Breast epithelium (tissue), 4 donors: ENCODE measurements around the gene GLRX. TPM values are rescaled to one million over a fixed set of nuclear protein-coding genes. Genes with fewer than 3 reads are reported as not detected.

Source experiments
- DNase-seq, 2 donors: peaks; one replicate each; pipeline ENCODE4 v3.0.0-alpha.2; 2019; ENCODE audit warnings: low spot score in 2 of 2
- H3K27ac ChIP-seq, 2 donors: fragments of 200-600 bp; sonication (generic) in 1 of 2; one replicate each; pipeline ENCODE4 v1.5.1; 2016 to 2019; ENCODE audit warnings: mild to moderate bottlenecking in 1 of 2
- H3K27me3 ChIP-seq, 2 donors: fragments of 200-600 bp; sonication (generic) in 1 of 2; one replicate each; pipeline versions ENCODE4 v1.5.1 to v1.6.0; 2017 to 2019; ENCODE audit warnings: control low read depth in 1 of 2, mild to moderate bottlenecking in 1 of 2
- H3K36me3 ChIP-seq: fragments of 200-600 bp; one replicate; pipeline ENCODE4 v1.5.1; 2019
- H3K4me1 ChIP-seq, 2 donors: fragments of 200-600 bp; sonication (generic); one replicate each; pipeline ENCODE4 v1.5.1; 2016 to 2019; ENCODE audit warnings: control low read depth in 1 of 2
- H3K4me3 ChIP-seq, 3 donors: fragments of 200-600 bp; sonication (generic); 1 replicate in 2 of 3; 2 replicates in 1 of 3; pipeline ENCODE4 v1.5.1; 2016 to 2019; ENCODE audit warnings: mild to moderate bottlenecking in 3 of 3, moderate library complexity in 2 of 3
- H3K9me3 ChIP-seq, 2 donors: fragments of 200-600 bp; sonication (generic) in 1 of 2; one replicate each; pipeline ENCODE4 v1.5.1; 2016 to 2019; ENCODE audit warnings: control low read depth in 1 of 2
- CTCF ChIP-seq, 3 donors: fragments of 450-650 bp; IDR thresholded peaks; one replicate each; pipeline ENCODE4 v1.5.1; 2016 to 2017; ENCODE audit warnings: antibody characterized with exemption in 3 of 3, mild to moderate bottlenecking in 3 of 3, moderate library complexity in 3 of 3
- POLR2A ChIP-seq: fragments of 450-650 bp; IDR thresholded peaks from one replicate; pipeline ENCODE4 v1.6.1; 2016; ENCODE audit warnings: antibody characterized with exemption, mild to moderate bottlenecking, moderate library complexity
- POLR2AphosphoS5 ChIP-seq, 3 donors: sonication (generic); formaldehyde crosslinking; IDR thresholded peaks; one replicate each; pipeline ENCODE4 v1.6.1; 2017; ENCODE audit warnings: antibody characterized with exemption in 3 of 3
- intact Hi-C: fragments of 100-400 bp; cut with DNase I; formaldehyde crosslinking; loops from one replicate; pipeline ENCODE4 v1.15.1; 2023; ENCODE audit warnings: low total_unique reads
- total RNA-seq, 3 donors: library from RNA; depleted of rRNA; stranded (reverse); fragments of >200 nt; gene quantifications; one replicate each; pipeline ENCODE4 v1.1.0, GENCODE V29; 2016

The GLRX gene
- total RNA-seq, 3 donors from 2014 or later = 42.1 to 106 (median 72.8) TPM

DNA sequence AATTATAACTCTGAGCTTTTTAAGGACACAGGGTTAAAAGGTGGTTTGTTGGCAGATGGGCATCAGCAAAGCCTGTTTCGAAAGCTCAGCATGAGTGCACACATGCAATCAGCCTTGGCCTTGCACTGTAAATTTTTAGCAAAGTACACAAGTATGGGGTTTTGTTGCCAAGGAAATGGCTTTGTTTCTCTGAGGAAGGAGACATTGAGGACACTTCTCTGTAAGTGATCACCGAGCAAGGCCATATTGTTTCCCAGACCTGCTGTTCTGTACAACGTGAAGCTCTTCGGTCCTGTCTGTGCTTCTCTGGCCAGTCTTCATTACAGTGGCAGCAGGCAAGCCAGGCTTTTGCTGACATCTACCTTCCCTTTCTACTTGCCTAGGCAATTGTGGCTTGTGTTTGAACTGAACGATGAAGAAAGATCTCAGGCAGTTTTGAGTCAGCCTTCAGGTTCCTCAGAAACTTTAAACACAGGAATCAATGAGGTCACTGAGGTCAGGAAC, 27.9 kb upstream of the GLRX start:
- TF ChIP-seq CTCF (IDR thresholded peaks at IDR 0.05) (no peak), POLR2AphosphoS5 (IDR thresholded peaks at IDR 0.05) (no peak), POLR2A (no peak)
- DNase-seq = no peak

DNA sequence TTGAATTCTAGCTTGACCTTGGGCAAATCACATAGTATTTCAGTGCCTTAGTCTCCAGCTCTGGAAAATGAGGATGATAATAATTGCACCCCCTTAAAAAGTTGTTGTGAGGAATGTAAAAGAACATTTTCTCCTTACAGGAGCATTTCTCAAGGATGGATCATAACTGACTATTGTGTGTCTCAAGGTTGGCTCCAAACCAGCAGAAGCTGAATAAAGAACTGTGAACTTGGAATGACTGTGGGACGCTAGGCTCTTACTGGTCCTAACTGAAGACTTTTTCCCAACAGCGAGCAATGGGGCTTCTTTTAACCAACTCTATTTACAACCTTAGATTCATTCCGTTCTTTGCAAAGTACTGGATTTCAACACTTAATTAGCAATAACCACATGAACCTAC, 26.2 kb upstream of the GLRX start:
- DNase-seq = no peak
- no peaks in the 10 kb centered on the region for H3K4me1 ChIP-seq
- no peaks in the 10 kb centered on the region for H3K9me3 ChIP-seq
- no peaks in the 10 kb centered on the region for H3K36me3 ChIP-seq
- intact Hi-C loops = loop anchor here (5.0 kb wide), 1 partner anchor 66 kb away; no protein-coding TSS in a partner anchor
- no peaks in the 10 kb centered on the region for H3K27me3 ChIP-seq
- H3K27ac ChIP-seq = no peak overlapping the region
- no peak overlapping the region for H3K4me3 ChIP-seq
- TF ChIP-seq POLR2A (no peak), POLR2AphosphoS5 (IDR thresholded peaks at IDR 0.05) (no peak), CTCF (IDR thresholded peaks at IDR 0.05) (no peak)

More for the DNA sequence above, 27.9 kb upstream of the GLRX start:
- Histone ChIP-seq H3K4me3 (no peak overlapping the region), H3K9me3 (no peaks in the 10 kb centered on the region), H3K36me3 (no peaks in the 10 kb centered on the region), H3K27me3 (no peaks in the 10 kb centered on the region), H3K4me1 (no peaks in the 10 kb centered on the region), H3K27ac (no peak overlapping the region)
- intact Hi-C loops = no loop called here

DNA sequence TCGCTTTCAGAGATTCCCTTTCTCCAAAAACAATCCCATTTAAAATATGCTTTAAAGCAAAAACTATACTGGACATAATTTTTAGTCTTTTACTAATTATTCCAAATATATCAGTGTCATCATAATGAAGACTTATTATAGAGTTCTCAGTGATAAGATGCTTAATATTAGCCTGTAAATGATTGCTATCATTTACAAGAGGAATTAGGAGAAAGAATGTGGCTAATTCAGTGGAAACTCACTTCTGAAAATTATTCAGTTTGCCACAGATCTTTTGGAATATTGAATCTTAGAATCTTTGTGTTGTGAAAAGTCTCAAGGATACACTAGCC, 24.7 kb upstream of the GLRX start:
- Histone ChIP-seq H3K4me3 (no peak overlapping the region), H3K27ac (no peak overlapping the region), H3K9me3 (no peaks in the 10 kb centered on the region), H3K36me3 (no peaks in the 10 kb centered on the region), H3K4me1 (peaks cover 0 to 6% of the 10 kb centered on the region in 2 donors), H3K27me3 (no peaks in the 10 kb centered on the region)
- DNase-seq = no peak
- TF ChIP-seq POLR2A = no peak
- no peak for TF ChIP-seq CTCF (IDR thresholded peaks at IDR 0.05)
- TF ChIP-seq POLR2AphosphoS5 (IDR thresholded peaks at IDR 0.05) = no peak
- intact Hi-C loops = loop anchor here (5.0 kb wide), 1 partner anchor 65 kb away; no protein-coding TSS in a partner anchor

GRCh38 chr5:95846554-95847260, 24.2 kb upstream of the GLRX start:
- no peak for DNase-seq
- Histone ChIP-seq H3K4me3 (no peak overlapping the region), H3K36me3 (no peaks in the 10 kb centered on the region), H3K27me3 (no peaks in the 10 kb centered on the region), H3K27ac (no peak overlapping the region), H3K9me3 (no peaks in the 10 kb centered on the region), H3K4me1 (peaks cover 0 to 6% of the 10 kb centered on the region in 2 donors)
- no peak for TF ChIP-seq POLR2A
- peak; percentile 93 to 94 (median 94) for TF ChIP-seq CTCF (IDR thresholded peaks at IDR 0.05)
- TF ChIP-seq POLR2AphosphoS5 (IDR thresholded peaks at IDR 0.05) = peak in 1 of 3 donors; percentile 27
- intact Hi-C loops = loop anchor here (5.0 kb wide), 1 partner anchor 64 kb away; no protein-coding TSS in a partner anchor

- DNase-seq = no peak
- H3K4me1 ChIP-seq = peaks cover 0 to 6% of the 10 kb centered on the region in 2 donors
- intact Hi-C loops = loop anchor here (5.0 kb wide), 1 partner anchor 63 kb away; no protein-coding TSS in a partner anchor
- no peak overlapping the region for H3K27ac ChIP-seq
- H3K27me3 ChIP-seq = no peaks in the 10 kb centered on the region
- TF ChIP-seq CTCF (IDR thresholded peaks at IDR 0.05) = no peak
- no peak for TF ChIP-seq POLR2AphosphoS5 (IDR thresholded peaks at IDR 0.05)
- no peak for TF ChIP-seq POLR2A
- H3K4me3 ChIP-seq = no peak overlapping the region
- H3K9me3 ChIP-seq = no peaks in the 10 kb centered on the region
- H3K36me3 ChIP-seq = no peaks in the 10 kb centered on the region
Observed at GRCh38 chr5:95845391-95845790, 22.9 kb upstream of the GLRX start.
